GM12874 (cell line): ENCODE data around the gene SFXN5.

Source experiments
- TF ChIP-seq, protein P1 (sequence below): IDR thresholded peaks from 2 replicates; pipeline ENCODE4 v1.5.1; 2011; ENCODE audit warnings: low read depth, mild to moderate bottlenecking, control low read depth, low read length, moderate library complexity; ENCODE audit not compliant: insufficient read depth

The SFXN5 gene

DNA sequence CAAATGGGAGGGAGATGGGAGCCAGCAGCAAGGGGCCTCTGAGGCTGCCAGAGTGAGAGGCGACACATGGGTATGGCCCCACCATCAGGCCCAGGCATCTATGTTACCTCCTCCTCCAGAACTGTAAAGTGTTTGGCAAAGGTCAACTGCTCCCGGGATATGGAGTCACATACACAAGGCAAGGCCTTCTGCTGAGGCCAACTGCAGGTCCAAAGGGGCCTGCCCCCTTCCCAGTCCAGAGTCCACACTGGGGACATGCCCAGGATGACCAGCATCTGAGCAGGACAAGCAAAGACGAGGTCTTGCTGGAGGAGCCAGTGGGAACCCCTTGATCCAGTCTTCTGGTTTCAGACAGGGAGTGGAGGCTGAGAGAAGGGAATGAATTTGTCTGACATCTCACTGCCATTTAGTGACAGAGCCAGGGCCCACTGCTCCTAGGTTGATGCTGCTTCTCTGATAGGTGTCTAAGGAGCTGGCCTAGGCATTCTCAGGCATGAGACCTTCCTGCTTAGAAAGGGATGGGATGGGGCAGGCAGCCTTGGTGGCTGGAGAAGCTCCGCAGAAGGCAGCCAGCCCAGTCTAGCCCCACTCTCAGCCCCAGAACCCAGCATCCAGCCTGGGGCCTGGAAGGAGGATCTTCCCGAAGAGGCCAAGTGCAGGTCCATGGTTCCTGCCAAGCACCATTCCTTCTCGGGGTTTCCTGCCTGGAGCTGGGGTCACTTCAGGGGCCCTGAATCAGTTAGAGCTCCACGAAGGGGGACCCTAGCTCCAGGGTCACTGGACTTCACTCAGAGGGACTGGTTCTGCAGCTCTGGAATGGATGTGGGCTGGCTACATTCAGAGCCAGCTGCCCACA, 127.7 kb downstream of the SFXN5 start:
- TF ChIP-seq, protein P1, sequence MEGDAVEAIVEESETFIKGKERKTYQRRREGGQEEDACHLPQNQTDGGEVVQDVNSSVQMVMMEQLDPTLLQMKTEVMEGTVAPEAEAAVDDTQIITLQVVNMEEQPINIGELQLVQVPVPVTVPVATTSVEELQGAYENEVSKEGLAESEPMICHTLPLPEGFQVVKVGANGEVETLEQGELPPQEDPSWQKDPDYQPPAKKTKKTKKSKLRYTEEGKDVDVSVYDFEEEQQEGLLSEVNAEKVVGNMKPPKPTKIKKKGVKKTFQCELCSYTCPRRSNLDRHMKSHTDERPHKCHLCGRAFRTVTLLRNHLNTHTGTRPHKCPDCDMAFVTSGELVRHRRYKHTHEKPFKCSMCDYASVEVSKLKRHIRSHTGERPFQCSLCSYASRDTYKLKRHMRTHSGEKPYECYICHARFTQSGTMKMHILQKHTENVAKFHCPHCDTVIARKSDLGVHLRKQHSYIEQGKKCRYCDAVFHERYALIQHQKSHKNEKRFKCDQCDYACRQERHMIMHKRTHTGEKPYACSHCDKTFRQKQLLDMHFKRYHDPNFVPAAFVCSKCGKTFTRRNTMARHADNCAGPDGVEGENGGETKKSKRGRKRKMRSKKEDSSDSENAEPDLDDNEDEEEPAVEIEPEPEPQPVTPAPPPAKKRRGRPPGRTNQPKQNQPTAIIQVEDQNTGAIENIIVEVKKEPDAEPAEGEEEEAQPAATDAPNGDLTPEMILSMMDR, result no peak

DNA sequence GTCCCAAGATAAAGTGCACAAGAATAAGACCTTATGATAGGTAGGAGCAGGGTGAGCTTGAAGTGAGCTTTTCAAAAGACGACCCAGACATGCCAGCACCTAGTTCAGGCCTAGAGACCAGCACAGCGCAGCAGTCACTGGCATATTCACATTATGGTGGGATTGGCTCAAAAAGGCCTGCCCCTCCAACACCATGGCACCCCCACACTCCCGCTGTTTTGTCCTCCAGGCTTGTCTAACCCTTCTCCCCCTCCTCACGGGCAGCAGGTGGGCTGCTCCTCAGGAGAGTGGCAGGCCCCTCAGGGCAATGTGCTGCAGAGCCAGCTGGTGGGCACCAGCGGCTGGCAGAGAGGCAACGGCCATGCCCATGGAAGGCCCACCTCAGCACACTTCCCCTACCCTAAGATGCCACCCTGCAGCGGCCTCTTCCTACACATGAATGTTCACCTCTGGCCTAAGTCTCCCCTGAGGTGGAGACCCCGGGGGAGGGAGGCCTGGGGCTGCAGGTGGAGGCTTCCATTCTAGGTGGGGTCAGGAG, 128.6 kb downstream of the SFXN5 start:
- TF ChIP-seq, protein P1, result no peak

DNA sequence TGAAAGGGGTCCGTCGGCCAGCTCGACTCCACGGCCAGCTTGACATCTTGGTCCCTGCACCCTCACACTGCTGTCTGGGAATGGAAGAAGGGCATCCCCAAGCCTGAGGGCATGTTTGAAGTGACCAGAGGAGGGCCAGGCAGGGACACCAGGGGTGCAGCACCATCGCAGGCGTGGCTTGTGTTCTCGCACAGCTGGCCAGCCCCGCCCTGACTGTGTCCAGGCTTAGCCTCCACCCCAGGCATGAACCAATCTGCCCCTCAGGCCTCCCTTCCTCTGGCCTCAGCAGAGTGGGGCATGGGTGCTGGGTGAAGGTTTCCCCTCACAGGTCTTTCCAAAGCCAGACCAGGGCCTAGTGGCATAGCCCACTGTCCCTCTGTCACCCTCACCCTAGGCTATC, 129.2 kb downstream of the SFXN5 start:
- TF ChIP-seq, protein P1, result no peak

DNA sequence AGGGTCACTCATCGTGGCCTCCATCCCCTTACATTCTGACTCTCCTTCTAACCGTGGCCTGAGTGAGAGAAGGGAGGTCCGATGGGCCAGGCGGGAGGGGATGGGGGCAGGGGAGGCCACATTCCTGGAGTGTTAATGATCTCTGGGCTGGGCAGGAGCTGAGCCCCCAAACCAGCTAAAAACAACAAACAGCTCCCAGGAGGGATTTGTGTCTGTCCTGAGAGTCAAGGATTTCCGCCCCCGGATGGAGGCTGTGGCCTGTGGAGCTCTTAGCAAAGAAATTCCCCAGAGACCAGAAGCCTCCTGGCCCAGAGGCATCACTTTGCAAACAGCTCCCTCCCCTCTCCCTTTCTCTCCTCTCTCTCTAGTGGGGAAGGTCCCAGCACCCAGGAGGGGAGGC, 130.7 kb downstream of the SFXN5 start:
- TF ChIP-seq, protein P1, result no peak

DNA sequence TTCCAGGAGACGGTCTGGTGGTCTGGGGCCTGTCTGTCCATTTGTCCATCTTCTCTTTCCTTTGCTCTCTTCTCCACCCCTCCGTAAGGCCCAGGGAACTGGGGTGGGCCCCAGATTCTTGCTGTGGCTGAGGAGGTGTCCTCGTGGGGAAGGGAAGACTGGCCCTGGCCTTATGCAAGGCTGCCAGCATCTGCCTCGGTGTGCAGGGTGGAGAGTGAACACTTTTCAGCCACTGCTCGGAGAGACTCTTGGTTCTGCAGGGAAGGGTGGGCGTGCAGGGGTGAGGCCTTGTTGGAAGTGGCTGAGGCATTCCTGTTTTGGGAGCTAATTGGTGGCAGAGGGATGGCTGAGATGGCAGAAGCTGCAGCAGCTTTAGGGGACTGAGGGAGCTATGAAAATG, 131.2 kb downstream of the SFXN5 start:
- TF ChIP-seq, protein P1, result no peak

DNA sequence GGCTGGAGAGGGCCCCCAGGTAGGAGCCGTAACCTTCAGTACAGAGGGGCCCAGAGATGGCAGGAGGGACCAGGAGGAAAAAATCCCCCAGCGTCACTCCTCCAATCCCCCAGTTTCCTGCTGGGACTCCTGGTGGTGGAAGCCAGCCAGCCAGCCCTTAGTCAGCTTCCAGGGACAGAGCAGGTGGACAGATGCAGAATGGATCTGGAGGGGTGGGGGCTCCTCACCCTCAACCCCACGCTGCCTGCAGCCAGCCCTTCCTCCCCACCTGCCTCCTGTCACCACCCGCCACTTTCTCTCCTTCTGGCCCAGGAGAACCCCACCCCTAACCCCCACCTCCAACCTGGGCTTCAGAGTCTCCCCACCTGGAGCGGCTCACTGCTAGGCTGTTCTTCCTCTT, 133.1 kb downstream of the SFXN5 start:
- TF ChIP-seq, protein P1, result no peak

DNA sequence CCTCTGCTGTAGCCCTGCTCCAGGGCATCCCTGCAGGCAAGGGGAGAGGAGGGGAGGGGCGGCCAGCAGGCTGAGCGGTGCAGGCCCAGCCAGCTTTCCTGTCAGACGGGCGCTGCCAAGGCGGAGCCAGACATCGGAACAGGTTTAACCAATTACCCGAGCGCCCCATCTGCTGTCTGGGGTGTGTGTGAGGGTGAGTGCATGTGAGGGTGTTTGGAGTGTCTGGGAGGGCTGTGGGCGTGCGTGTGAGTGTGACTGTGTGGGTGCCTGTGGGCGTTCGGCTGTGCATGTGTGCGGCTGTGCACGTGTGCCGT, 134.2 kb downstream of the SFXN5 start:
- TF ChIP-seq, protein P1, result no peak
